ENCODE data around the gene PRSS33.

The PRSS33 gene, protein sequence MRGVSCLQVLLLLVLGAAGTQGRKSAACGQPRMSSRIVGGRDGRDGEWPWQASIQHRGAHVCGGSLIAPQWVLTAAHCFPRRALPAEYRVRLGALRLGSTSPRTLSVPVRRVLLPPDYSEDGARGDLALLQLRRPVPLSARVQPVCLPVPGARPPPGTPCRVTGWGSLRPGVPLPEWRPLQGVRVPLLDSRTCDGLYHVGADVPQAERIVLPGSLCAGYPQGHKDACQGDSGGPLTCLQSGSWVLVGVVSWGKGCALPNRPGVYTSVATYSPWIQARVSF

DNA sequence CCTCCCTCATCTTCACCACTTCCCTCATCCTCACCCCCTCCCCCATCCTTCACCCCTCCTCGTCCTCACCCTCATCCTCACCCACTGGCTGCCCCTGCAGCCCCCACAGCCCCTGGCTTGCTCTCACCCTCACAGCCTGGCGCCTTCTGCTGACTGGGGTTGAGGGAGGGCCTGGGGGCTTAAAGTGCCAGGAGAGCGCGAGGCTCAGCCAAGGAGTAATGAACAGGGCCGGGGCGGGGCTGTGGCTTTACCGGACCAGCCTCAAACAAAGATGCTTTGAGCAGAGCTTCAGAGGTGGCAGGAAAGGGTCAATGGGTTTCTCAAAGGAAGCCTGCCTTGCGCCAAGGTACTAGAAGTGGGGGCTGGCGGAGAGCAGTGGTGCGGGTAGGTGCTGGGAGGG lies at the start of gene PRSS33:
PRSS33 (minus strand) TSS at position 155 of the 400 bp plus-strand sequence. CDS start 1,013 bp downstream, outside the sequence.
- DNase-seq: no peak

DNA sequence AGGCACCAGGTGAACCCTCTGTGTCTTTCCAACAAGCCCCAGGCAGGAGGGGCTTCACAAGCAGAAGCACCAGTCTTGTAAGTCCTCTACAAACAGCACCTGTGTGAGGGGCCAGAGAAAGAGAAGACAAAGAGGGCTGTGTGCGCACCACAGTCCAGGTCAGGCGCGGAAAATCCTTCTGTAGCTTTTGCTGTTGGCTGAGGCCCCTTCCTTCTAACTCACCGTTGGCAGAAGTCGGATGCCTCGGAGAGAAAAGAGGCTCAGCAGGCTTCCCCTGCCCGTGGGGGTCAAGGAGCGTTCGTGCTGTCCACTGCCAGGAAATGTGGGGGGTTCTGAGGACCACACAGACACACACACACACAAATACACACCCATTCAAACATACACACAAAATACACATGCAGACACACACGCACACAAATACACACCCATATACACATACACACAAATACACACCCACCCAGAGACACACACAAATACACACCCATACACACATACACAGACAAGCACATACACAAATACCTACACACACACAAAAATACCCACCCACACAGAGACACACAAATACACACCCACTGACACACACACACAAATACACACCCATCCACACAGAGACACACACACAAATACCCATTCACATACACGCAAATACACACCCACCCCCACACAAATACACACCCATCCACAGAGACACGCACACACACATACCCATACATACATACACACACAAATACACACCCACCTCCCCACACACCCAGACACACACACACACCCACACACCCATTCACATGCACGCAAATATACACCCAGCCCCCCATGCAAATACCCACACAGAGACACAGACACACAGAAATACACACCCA lies 49.5 kb upstream of the PRSS33 start:
- no peak for DNase-seq

DNA sequence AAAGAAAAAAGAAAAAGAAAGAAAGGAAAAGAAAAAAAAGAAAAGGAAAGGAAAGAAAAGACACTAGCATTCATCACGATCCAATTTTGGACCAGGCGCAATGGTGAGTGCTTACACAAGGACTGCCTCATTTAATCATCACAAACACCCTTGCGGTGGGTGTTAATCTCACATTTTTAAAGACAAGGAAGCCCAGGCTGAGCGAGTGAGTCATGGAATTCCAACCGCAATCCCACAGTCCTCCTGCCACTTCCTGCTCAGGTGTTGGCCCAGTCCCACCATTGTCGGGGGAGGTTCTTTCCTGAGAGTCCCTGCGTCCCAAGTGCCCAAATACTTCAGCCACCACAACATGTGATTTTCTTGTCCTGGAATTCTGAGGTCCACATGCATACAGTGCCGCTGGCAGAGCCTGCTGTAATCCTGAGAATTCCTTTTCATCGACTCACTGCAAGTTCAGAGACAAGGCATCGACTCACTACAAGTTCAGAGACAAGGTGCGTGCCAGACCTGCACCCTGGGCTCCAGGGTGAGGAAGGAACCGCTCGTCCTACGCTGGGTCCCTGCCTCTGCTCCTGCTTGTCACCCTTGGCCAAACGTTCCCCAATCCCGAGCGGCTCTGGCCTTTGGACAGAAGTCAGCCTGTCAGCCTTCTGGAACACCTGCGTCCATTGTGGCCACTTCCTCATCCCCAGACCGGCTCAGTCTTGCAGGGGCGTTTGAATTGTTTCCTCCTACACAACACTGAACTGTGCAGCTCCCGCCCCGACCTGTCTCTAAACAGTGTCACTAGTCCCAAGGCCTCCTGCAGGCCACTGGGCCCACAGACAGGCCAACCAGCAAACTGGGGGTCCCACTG lies 48.5 kb upstream of the PRSS33 start:
- DNase-seq: no peak

DNA sequence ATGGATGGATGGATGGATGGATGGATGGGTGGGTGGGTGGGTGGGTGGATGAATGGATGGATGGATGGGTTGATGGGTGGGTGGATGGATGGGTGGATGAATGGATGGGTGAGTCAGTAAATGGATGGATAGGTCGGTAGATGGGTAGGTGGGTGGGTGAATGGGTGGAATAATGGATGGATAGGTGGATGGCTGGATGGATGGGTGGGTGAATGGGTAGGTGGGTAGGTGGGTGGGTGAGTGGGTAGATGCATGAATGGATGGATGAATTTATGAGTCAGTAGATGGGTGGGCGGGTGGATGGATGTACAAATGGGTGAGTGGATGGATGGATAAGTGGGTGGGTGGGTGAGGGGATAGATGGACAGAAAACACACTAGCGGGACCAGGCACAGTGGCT lies 47.6 kb upstream of the PRSS33 start:
- DNase-seq: no peak

DNA sequence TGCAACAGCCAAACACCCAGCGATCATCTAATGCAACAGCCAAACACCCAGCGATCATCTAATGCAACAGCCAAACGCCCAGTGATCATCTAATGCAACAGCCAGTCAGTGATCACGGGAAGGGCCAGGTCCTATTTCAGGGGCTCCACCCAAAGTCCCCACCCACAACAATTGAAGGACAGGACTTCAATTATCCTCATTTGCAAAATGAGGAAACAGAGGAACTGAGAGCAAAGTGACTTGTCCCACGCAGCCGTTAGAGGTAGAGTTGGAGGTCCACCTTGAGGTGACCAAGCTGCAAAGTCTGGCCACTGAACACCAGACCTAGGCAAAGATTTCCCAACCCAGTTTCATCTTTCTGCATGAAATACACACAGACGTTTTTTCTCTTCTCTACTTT lies 46.4 kb upstream of the PRSS33 start:
- no peak for DNase-seq

DNA sequence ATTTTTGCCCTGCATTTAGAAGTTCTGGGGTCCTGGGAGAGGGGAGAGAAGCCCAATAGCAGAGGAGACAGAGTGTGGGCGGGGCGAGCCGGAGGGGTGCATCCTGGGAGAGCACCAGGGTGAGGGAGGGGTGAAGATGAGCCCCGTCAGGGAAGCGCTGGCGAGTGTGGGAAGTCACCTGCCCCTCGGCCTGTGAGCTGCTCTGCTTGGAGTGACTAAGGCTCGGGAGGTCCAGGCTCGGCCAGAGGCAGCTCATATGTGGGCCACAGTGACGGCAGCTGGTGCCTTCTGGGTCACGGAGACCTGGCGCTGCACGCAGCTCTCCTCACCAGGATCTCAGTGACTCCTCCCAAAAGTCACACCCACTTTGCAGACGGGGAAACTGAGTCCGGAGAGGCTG lies 43.8 kb upstream of the PRSS33 start:
- no peak for DNase-seq

DNA sequence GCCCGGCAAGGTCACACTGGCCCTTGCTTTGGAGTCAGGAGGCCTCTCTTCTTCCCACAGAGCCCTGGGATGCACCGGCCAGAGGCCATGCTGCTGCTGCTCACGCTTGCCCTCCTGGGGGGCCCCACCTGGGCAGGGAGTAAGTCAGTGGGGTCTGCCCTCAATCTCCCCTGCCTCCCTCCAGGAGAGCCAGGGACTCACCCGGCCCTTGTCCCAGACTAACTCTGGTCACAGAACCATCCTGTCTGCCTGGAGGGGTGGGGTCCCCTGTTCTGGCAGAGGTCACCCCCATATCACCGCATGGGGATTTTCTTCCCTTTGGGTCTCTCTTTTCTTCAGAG lies 43.0 kb upstream of the PRSS33 start:
- no peak for DNase-seq

DNA sequence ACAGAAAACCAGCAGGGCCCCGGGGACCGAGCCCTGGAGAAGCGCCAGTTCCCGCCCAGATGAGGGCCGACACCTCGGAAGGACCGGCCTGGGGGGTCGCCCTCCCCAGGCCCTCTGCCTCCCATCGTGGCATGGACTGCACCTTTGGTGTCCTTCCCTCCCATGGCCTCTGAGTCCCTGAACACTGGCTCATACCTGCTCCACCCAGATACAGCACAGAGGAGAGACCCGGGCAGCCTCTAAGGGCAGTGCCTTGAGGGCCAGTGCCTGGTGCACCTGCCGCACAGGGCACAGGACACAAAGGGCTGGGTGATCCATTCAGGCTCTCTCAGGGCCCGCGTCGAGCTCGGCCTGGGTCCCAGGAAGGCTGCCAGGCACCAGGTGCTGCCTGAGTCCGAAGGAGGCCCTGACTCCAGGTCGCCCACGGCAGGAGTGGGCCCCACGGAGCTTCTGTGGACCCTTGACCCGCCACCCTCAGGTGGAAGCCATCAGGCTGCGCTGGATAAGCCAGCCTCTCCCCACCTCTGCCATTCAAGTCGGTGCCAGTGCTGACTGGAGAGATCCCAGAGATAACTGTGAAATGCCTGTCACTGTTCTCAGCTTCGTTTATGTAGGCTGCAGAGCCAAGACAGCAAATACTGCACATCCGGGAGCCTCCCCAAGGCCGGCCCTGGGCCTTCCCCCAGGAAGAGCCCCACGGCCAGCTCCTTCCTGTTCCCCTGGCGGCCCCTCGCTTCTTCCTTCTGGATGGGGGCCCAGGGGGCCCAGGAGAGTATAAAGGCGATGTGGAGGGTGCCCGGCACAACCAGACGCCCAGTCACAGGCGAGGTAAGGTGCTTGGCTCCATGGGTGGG lies 42.4 kb upstream of the PRSS33 start, which contains the start of gene ZG16B:
ZG16B (plus strand) TSS at position 803 of the 854 bp plus-strand sequence. CDS start 139 bp downstream, outside the sequence.
- no peak for DNase-seq

DNA sequence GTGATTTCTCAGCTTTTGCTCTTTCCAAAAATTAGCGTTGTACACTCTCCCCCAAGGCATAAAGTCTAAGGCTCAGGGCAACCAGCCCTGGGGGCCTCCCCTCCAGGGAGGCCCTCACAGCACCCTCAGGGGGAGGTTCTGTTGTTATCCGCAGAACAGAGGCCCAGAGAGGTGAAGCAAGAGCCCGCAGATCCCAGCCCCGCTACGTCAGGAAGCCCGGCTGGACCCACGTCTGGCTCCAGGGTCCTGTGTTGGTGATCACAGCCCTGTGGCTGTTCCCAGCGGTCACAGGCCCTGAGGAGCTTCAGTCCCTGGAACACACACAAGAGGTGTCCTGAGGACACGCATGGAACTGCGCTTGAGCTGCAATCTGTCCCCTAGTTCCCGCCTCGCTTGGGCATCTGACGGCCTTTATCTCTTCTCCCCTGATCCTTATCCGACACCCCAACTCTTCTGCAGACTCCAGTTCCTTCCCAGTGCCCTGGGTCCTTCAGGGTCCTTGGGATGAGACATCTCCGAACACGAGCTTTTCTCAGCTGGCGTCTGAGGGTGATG lies 41.6 kb upstream of the PRSS33 start:
- DNase-seq: no peak

DNA sequence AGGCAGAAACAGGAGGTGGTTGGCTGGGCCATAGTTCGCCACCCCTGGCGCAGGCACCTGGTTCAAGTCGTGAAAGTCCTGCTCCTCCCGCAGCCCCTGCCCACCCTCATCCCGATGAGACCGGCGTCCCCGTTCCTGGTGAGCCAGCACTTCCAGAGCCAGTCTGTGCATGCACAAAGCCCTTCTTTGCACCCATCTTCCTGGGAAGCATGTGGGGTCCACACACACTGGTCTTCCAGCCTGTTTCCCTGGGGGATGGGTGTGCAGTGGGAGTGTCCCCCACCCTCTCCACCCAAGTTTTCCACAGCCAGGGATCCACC lies 41.1 kb upstream of the PRSS33 start:
- no peak for DNase-seq

DNA sequence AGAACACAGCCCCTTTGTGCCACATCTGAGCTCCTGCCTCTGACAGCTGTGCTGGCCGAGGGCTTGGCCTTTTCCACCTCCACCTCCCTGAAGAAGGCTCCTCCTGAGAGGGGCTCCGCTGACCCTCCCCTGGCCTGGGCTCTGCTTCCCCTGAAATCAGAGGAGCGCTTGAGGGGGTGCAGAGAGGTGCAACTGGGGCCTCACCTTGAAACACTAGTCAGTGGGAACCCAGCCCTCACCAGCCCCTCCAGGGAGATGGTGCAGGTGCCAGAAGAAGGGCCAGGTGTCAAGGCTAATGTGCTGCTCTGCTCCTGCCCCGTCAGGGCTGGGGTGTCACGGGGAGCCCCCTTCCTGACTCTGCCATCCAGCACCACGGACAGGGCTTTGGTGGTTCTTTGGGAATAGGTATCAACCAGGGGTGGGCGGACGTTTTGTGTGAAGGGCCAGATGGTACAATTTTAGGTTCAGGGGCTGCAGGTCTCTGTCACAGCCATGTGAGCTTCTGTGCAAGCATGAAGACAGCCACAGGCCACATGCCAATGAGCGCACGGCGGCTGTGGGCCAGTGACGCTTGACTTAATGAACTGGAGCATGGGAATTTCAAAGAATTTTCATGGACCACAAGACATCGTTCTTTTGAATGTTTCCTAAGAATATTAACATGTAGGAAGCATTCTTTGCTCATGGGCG lies 40.6 kb upstream of the PRSS33 start:
- no peak for DNase-seq

DNA sequence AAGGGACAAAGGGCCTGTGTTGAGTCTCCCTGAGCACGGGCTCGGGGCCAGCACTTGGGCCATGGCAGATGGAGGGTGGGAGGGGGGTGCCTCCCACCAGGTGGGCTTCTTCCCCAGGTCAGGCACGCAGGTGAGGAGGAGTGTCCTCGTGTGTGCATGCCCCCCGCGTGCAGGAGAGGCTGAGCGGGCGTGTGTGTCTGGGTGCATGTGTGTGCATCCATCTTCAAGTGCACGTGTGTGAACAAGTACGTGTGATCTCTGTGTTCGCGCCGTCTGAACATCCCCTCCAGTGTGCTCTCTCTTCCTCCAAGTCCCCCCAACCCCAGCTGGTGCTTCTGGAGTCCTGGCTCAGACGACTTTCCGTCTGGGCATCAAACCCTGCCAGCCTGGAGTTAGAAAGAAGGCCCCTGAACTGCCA lies 40.0 kb upstream of the PRSS33 start:
- no peak for DNase-seq

DNA sequence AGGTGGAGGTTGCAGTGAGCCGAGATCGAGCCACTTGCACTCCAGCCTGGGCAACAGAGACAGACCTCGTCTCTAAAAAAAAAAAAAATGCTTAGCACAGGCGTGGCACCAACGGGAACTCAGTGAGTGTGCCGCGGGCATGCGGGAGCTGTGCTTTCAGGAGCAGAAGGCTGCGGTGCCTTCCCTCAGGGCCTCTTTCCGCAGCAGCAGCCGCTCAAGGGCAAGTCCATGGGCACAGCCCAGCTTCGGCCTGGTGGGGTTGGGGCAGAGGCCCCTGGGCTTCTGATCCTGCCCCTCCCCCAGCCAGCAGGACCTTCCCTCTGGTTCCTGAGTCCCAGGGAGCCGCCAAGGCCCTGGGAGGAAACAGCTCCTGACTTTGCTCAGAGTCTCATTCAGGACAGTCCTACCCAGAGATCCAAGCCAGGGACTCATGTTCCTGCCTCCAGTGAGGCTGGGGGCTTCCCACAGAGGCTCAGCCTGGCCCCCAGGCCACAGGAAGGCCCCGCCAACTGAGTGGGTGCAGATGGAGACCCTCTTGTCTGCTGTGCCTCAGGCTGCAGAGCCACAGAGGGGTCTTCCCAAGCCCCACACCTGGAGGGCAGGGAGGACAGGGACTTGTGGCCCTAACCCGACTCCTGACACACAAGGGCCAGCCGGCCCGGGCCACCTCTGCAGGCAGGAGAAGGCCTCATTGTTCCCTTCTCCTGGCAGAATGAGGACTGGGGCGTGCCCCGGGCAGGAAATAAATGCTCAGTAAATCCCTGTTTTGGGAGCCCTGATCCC lies 39.4 kb upstream of the PRSS33 start:
- no peak for DNase-seq

DNA sequence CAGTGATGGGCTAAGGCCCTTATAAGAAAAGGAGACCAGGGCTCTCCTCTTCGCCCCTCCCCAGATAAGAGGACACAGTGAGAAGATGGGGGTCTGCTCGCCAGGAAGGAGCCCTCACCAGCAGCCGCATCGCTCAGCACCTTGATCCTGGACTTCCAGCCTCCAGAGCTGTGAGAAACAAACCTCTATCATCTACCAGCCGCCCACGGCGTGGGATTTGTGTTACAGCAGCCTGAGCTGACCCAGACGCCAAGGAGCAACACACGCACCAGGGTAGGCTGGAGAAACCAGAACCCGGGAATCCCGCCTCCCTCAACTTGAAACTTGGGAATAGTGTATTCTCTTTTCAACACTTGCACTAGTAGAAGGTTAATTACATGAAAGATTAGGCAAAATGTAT lies 38.5 kb upstream of the PRSS33 start:
- DNase-seq: no peak

DNA sequence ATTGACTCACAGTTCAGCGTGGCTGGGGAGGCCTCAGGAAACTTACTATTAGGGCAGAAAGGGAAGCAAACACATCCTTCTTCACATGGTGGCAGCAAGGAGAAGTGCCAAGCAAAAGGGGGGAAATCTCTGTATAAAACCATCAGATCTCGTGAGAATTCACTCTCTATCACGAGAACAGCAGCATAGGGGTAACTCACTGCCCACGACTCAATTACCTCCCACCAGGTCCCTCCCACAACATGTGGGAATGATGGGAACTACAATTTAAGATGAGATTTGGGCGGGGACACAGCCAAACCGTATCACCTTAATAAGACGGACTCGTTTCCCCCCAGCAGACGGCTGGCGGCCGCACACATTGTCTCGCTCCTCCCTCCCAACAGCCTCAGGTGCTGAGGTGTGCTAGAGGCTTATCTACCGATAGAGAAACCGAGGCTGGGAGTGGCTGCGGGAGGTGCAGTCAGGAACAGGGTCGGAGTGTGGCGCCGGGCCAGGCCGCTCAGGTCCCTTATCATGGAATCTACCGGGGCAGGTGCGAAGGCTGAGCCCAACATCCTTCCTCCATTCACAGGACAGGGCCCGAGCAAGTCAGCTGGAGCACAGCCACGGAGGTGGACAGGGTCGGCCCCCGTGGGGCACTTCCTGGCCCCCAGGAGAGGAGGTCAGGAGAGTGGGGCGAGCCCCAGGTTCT lies 37.8 kb upstream of the PRSS33 start:
- no peak for DNase-seq

DNA sequence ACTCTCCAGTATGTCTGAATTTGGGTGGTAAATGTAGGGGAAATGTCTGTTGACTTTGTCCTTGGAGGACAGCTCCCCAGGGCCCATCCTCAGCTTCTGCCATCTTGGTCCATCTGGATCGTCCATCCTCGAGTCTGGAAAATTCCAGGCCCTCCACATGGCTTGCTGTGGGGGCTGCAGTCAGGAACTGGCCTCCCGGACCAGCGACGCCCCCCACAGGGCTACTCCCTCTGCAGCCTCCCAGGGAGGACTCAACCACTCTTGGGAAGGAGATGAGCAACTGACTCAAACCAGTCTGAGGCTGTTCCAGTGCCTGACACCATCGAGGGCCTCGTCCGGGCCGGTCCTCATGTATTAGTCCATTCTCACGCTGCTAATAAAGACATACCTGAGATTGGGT lies 37.3 kb upstream of the PRSS33 start:
- DNase-seq: no peak

DNA sequence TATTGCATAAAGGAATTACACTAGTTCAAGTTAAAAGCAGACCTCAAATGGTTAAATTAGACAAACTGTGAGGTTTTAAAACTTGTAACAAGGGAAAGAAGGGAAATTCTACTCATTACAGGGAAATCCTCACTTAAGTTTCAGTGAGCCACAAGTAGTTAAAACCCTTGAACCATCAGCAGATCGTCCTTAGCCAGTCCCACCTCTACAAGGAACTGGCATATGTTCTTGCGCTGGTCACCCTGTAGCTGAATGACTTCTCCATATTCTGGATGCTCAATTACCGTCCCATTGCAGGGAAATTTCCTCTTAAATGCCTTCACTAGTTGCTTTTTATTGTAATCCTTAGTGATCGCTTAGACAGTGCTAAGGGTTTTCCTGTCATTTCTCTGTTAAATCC lies 35.1 kb upstream of the PRSS33 start:
- DNase-seq: no peak

DNA sequence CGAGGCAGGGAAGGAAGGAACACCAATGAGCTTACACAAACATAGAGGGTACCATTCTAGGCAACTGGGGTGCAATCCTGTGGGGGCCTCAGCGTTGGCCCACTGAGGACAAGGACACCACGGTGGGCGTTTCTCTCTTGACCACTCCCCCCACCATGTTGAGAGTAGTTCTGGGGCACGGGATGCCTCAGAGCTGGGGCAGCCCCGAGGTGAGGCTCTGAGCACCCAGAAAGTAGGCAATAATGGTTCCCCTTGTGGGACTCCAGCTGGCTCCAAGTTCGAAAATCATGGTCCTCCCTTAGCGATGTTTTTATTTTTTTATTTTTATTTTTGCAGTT lies 34.8 kb upstream of the PRSS33 start:
- DNase-seq: no peak

DNA sequence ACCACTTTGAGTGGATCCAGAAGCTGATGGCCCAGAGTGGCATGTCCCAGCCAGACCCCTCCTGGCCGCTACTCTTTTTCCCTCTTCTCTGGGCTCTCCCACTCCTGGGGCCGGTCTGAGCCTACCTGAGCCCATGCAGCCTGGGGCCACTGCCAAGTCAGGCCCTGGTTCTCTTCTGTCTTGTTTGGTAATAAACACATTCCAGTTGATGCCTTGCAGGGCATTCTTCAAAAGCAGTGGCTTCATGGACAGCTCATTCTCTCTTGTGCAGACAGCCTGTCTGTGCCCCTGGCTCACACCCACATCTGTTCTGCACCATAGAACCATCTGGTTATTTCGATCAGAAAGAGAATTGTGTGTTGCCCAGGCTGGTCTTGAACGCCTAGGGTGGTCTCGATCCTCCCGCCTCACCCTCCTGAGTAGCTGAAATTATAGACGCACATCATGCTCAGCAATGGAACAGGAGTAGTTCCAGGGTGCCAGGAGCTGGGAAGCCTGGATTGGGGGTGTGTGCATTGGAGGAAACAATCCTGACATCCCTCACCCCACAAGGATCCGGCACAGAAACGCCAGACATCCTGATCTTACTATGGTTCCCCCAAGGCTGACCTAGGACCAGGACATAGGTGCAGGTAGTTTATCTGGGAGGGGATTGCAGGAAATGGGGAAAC lies 34.3 kb upstream of the PRSS33 start:
- DNase-seq: no peak

All from NCI-H510A treated with DMSO at 0.1 percent for 48 hours (cell line).